PFSK-1 (cell line): Measurements from ENCODE around the gene SEMA3F.

ENCODE experiments used
- POLR2AphosphoS5 ChIP-seq: IDR thresholded peaks from 2 replicates; pipeline ENCODE4 v1.6.1; 2012; ENCODE audit warnings: low read depth, mild to moderate bottlenecking, control low read depth, low read length, moderate library complexity
- REST ChIP-seq, 2 experiments: IDR thresholded peaks; 2 replicates each; pipeline versions ENCODE4 v1.6.1 to v1.8.0; 2011 to 2012; ENCODE audit warnings: low read depth in 2 of 2, low read length in 2 of 2, control low read depth in 1 of 2, inconsistent platforms in 1 of 2, mild to moderate bottlenecking in 1 of 2, moderate library complexity in 1 of 2; ENCODE audit not compliant: insufficient read depth in 1 of 2
- SIN3A ChIP-seq: IDR thresholded peaks from 2 replicates; pipeline ENCODE4 v1.6.1; 2012; ENCODE audit warnings: mild to moderate bottlenecking, low read length, moderate library complexity, borderline replicate concordance; ENCODE audit not compliant: insufficient read depth
- TAF1 ChIP-seq: IDR thresholded peaks from 2 replicates; pipeline ENCODE4 v1.6.1; 2012; ENCODE audit warnings: low read length, control low read depth, borderline replicate concordance; ENCODE audit not compliant: insufficient read depth

DNA sequence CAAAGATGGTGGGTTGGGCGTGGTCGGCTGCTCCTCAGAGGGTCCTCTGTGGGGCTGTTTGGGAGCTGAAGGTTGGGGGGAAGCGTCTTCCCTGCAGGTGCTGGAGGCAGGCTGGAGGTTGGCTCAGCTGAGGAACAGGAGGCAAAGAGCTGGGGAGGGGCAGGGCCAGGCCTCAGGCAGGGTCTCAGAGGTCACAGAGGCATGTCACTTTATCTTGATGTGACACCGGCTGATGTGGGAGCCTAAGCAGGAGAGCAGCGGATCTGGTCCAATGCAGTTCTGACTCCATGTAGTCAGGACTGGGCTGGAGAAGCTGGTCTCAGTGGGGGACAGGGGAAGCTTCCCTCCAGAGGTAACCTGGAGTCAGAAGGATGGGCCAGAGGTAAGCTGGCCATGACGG is 28.6 kb downstream of the SEMA3F start:
- TF ChIP-seq POLR2AphosphoS5, result no peak
- no peak for TF ChIP-seq TAF1
- TF ChIP-seq SIN3A, result no peak
- TF ChIP-seq REST (IDR thresholded peaks at IDR 0.05; ENCODE audit: insufficient read depth in 1 of 2, low read depth in 2 of 2, low read length in 2 of 2), result no peak
